ENCODE measurements around the gene C2orf81. TPM values are rescaled to one million over a fixed set of nuclear protein-coding genes. Genes with fewer than 3 reads are reported as not detected.

Gene C2orf81
- total and polyA plus RNA-seq, 10 of the 15 experiments (the other 5 are each of a cell fraction or from before 2014, with no cell fraction given), result 0.10 to 9.8 (median 2.7) TPM

- no peak for TF ChIP-seq ZBTB11 (CRISPR knock-in tag; IDR thresholded peaks at IDR 0.05)
- no peak for TF ChIP-seq DPF2 (IDR thresholded peaks at IDR 0.05)
- TF ChIP-seq FOS (IDR thresholded peaks at IDR 0.05; ENCODE audit: borderline replicate concordance, extremely low read depth, insufficient read length), result no peak
Observed at GRCh38 chr2:74371421-74371820, 50.0 kb downstream of the C2orf81 start (continued).

GRCh38 chr2:74369976-74370375, 51.4 kb downstream of the C2orf81 start:
- ChIA-PET SMC1A (ENCODE audit: uncharacterized antibody, unreplicated experiment) (no interaction called here), RAD21 (ENCODE audit: unreplicated experiment) (no interaction called here)
- intact Hi-C loops (cut with micrococcal nuclease; ENCODE audit: unreplicated experiment), result no loop called here
- TF ChIP-seq BACH1 (IDR thresholded peaks at IDR 0.05; ENCODE audit: borderline replicate concordance) (no peak), ELK1 (IDR thresholded peaks at IDR 0.05; ENCODE audit: low read depth, low read length) (no peak), NKRF (conservative IDR thresholded peaks at IDR 0.05) (no peak), ZNF274 (IDR thresholded peaks at IDR 0.05; ENCODE audit: insufficient read depth, insufficient read length) (no peak), BRCA1 (IDR thresholded peaks at IDR 0.05; ENCODE audit: low read depth, low read length) (no peak), EP300 (IDR thresholded peaks at IDR 0.05; ENCODE audit: borderline replicate concordance in 1 of 2, control insufficient read depth in 1 of 2, low read depth in 2 of 2, low read length in 2 of 2) (no peak), TCF3 (IDR thresholded peaks at IDR 0.05; ENCODE audit: borderline replicate concordance, insufficient read depth, low read depth, low read length) (no peak)
- TF ChIP-seq, protein P1, sequence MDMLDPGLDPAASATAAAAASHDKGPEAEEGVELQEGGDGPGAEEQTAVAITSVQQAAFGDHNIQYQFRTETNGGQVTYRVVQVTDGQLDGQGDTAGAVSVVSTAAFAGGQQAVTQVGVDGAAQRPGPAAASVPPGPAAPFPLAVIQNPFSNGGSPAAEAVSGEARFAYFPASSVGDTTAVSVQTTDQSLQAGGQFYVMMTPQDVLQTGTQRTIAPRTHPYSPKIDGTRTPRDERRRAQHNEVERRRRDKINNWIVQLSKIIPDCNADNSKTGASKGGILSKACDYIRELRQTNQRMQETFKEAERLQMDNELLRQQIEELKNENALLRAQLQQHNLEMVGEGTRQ (IDR thresholded peaks at IDR 0.05; ENCODE audit: borderline replicate concordance, low read depth, low read length), result no peak

More at GRCh38 chr2:74369976-74370375, 51.4 kb downstream of the C2orf81 start:
- ATAC-seq (no peak), FAIRE-seq (no peak), DNase-seq (ENCODE audit: low read depth, low spot score) (no peak)
- peaks cover 23 to 36% of the 10 kb centered on the region in 2 experiments; a peak in 3 of 4 replicates for H3K36me3 ChIP-seq (ENCODE audit: control insufficient read depth in 2 of 2, insufficient read depth in 2 of 2, low read length in 1 of 2)
- in situ Hi-C loops (cut with MboI), result no loop called here
- H2AFZ ChIP-seq (ENCODE audit: control insufficient read depth, low read depth, low read length), result no peak overlapping the region
- H3K4me1 ChIP-seq (ENCODE audit: control insufficient read depth, insufficient read depth, low read length), result no peaks in the 10 kb centered on the region
- no peaks in the 10 kb centered on the region for H3K79me2 ChIP-seq (ENCODE audit: control insufficient read depth, insufficient read depth, low read length)
- CTCF ChIA-PET, result interaction anchor here (1.3 kb wide), 1 partner anchor 120 kb away, joined by 3 read pairs; no protein-coding TSS in a partner anchor
- H3K9me3 ChIP-seq (replicated peaks; ENCODE audit: control insufficient read depth, insufficient read depth, low read length), result no peaks in the 10 kb centered on the region
- H3K4me3 ChIP-seq, result no peak overlapping the region
- no peak overlapping the region for H3K27ac ChIP-seq (ENCODE audit: control insufficient read depth, insufficient read depth)
- no TSS peak for BruUV-seq (replicated peaks)
- H3K9ac ChIP-seq (ENCODE audit: control insufficient read depth, insufficient read depth, low read length), result no peak overlapping the region
- H3K4me2 ChIP-seq (ENCODE audit: control insufficient read depth, insufficient read depth), result no peak overlapping the region
- POLR2A ChIA-PET, result no interaction called here
- WGBS (ENCODE audit: insufficient coverage, insufficient replicate concordance, low lambda C conversion rate, missing lambda C conversion rate), result 97% methylated on average over 7 of the region's 7 CpGs
- no peaks in the 10 kb centered on the region for H4K20me1 ChIP-seq (ENCODE audit: control insufficient read depth, insufficient read depth)
- no peaks in the 10 kb centered on the region for H3K27me3 ChIP-seq (replicated peaks in 1 of 2; ENCODE audit: control insufficient read depth in 2 of 2, insufficient read depth in 2 of 2, low read length in 1 of 2)
